K562 (cell line): ENCODE measurements around the gene SRSF9. TPM values are rescaled to one million over a fixed set of nuclear protein-coding genes. Genes with fewer than 3 reads are reported as not detected.
A peak's percentile ranks its signal among the peaks of the same experiment; 100 is the strongest.

Source experiments
- BACH1 ChIP-seq: fragments of 200-800 bp; sonication (Bioruptor generic); IDR thresholded peaks from 2 replicates; pipeline ENCODE4 v1.6.1; 2016; ENCODE audit warnings: missing genetic modification characterization, missing compliant biosample characterization
- CEBPG ChIP-seq, 3 experiments: fragments of 200-800 bp in 1 of 3; sonication (Bioruptor generic) in 1 of 3; sonication (generic) in 1 of 3; formaldehyde crosslinking in 1 of 3; IDR thresholded peaks in 2 of 3; conservative IDR thresholded peaks in 1 of 3; 2 replicates each; pipeline versions ENCODE4 v1.6.1 to v1.8.0; 2016 to 2022; ENCODE audit warnings: missing compliant biosample characterization in 2 of 3, missing genetic modification characterization in 2 of 3, mild to moderate bottlenecking in 1 of 3, missing genetic modification reagents in 1 of 3
- CHCHD3 ChIP-seq: fragments of 250-450 bp; sonication (Bioruptor Pico); IDR thresholded peaks from 2 replicates; pipeline ENCODE4 v2.1.2; 2022; ENCODE audit warnings: mild to moderate bottlenecking
- DDX20 ChIP-seq: fragments of 450-650 bp; IDR thresholded peaks from 2 replicates; pipeline ENCODE4 v1.6.1; 2016; ENCODE audit warnings: missing genetic modification characterization, low read depth, mild to moderate bottlenecking, missing compliant biosample characterization, moderate library complexity
- E2F1 ChIP-seq: sonication (generic); formaldehyde crosslinking; IDR thresholded peaks from 2 replicates; pipeline ENCODE4 v1.8.1; 2023; ENCODE audit warnings: mild to moderate bottlenecking, missing genetic modification reagents, moderate library complexity
- FOS ChIP-seq: IDR thresholded peaks from 3 replicates; pipeline ENCODE4 v1.6.1; 2011; ENCODE audit not compliant: insufficient read length; ENCODE audit errors: extremely low read depth
- FOXK1 ChIP-seq: sonication (generic); formaldehyde crosslinking; IDR thresholded peaks from 2 replicates; pipeline ENCODE4 v1.8.0; 2022; ENCODE audit warnings: missing genetic modification reagents, mild to moderate bottlenecking, borderline replicate concordance
- GTF2F1 ChIP-seq: IDR thresholded peaks from 2 replicates; pipeline ENCODE4 v1.6.1; 2011; ENCODE audit warnings: low read depth, low read length, improper control_type of control experiment
- MITF ChIP-seq: IDR thresholded peaks from 2 replicates; pipeline ENCODE4 v1.6.1; 2014; ENCODE audit warnings: antibody characterized with exemption
- NR4A1 ChIP-seq, 2 experiments: fragments of 250-450 bp in 1 of 2; fragments of 450-650 bp in 1 of 2; sonication (Bioruptor Pico) in 1 of 2; IDR thresholded peaks; 2 replicates each; pipeline versions ENCODE4 v1.4.0 to v1.6.1; 2016 to 2020; ENCODE audit warnings: mild to moderate bottlenecking in 2 of 2, missing compliant biosample characterization in 1 of 2, missing genetic modification characterization in 1 of 2, moderate library complexity in 1 of 2
- PTBP1 ChIP-seq: fragments of 200-400 bp; formaldehyde crosslinking; IDR thresholded peaks from 2 replicates; pipeline ENCODE4 v1.6.1; 2017; ENCODE audit warnings: low read depth, low read length
- PYGO2 ChIP-seq: fragments of 450-650 bp; IDR thresholded peaks from 2 replicates; pipeline ENCODE4 v1.6.1; 2016; ENCODE audit warnings: mild to moderate bottlenecking, missing genetic modification characterization, moderate library complexity, missing compliant biosample characterization
- RNF219 ChIP-seq: fragments of 250-450 bp; sonication (Bioruptor Pico); IDR thresholded peaks from 2 replicates; pipeline ENCODE4 v1.5.0; 2022; ENCODE audit warnings: mild to moderate bottlenecking
- ZBTB17 ChIP-seq: fragments of 450-650 bp; formaldehyde crosslinking; IDR thresholded peaks from 2 replicates; pipeline ENCODE4 v1.4.0; 2020; ENCODE audit warnings: mild to moderate bottlenecking
- ZBTB26 ChIP-seq: fragments of 450-650 bp; formaldehyde crosslinking; IDR thresholded peaks from 2 replicates; pipeline ENCODE4 v1.4.0; 2022; ENCODE audit warnings: missing genetic modification characterization
- ZNF23 ChIP-seq: fragments of 250-450 bp; sonication (Bioruptor Pico); IDR thresholded peaks from 2 replicates; pipeline ENCODE4 v1.4.0; 2020; ENCODE audit warnings: mild to moderate bottlenecking
- ZNF395 ChIP-seq: fragments of 200-800 bp; sonication (Bioruptor generic); IDR thresholded peaks from 2 replicates; pipeline ENCODE4 v1.6.1; 2017; ENCODE audit warnings: missing genetic modification characterization, missing compliant biosample characterization
- polyA plus RNA-seq, 8 experiments: library from polyadenylated mRNA; depleted of rRNA in 4 of 8; stranded (reverse) in 5 of 8; unstranded in 3 of 8; fragments of >200 nt; fragmentation: Nextera tagmentation in 2 of 8; fragmentation: Illumina TruSeq in 1 of 8; extraction: Ambion mirVana in 2 of 8; extraction: Trizol in 1 of 8; gene quantifications; 2 replicates each; pipeline versions ENCODE4 v1.2.1 to v1.2.3, GENCODE V29; 2011 to 2014; ENCODE audit warnings: inconsistent platforms in 1 of 8, missing spikeins in 1 of 8
- total RNA-seq, 7 experiments: library from RNA; depleted of rRNA in 6 of 7; stranded (reverse); fragments of >200 nt in 6 of 7; fragmentation: Illumina TruSeq in 2 of 7; extraction: Trizol in 2 of 7; gene quantifications; 2 replicates each; pipeline versions ENCODE4 v1.2.1 to v1.2.3, GENCODE V29; 2011 to 2021; ENCODE audit warnings: low replicate concordance in 1 of 7

Gene SRSF9
- total and polyA plus RNA-seq, 9 of the 15 experiments (the other 6 are each of a cell fraction or from before 2014, with no cell fraction given): 40.3 to 291 (median 230) TPM

GRCh38 chr12:120469450-120470149 lies at the start of gene SRSF9 (continued):
- TF ChIP-seq RNF219 (CRISPR knock-in tag) (no peak), FOXK1 (CRISPR knock-in tag) (0 out of 2 replicates have a peak, but pooled peaks have one; percentile 67), ZNF23 (CRISPR knock-in tag) (no peak), CHCHD3 (CRISPR knock-in tag) (no peak; the same call in 1 of the 2 replicates), PTBP1 (no peak), ZBTB26 (CRISPR knock-in tag) (no peak), E2F1 (CRISPR knock-in tag) (peak; percentile 72; the same call in 1 of the 2 replicates), ZBTB17 (peak; percentile 66), PYGO2 (tag) (no peak), ZNF395 (CRISPR knock-in tag) (peak; percentile 60; the same call in 1 of the 2 replicates), DDX20 (tag) (no peak), MITF (no peak), BACH1 (tag) (no peak), NR4A1 (CRISPR knock-in tag; IDR thresholded peaks at IDR 0.05) (0 out of 2 replicates have a peak, but pooled peaks have one; percentile 40), NR4A1 (tag; IDR thresholded peaks at IDR 0.05) (no peak), CEBPG (CRISPR knock-in tag; IDR thresholded peaks at IDR 0.05) (no peak), CEBPG (tag; conservative IDR thresholded peaks at IDR 0.05 in 1 of 2, IDR thresholded peaks at IDR 0.05 in 1 of 2) (no peak), GTF2F1 (no peak), FOS (no peak)
